ENCODE data around the gene AQP6. TPM values are rescaled to one million over a fixed set of nuclear protein-coding genes. Genes with fewer than 3 reads are reported as not detected.

AQP6 gene
- total RNA-seq, 1 experiment from 2014 or later: 0.09 TPM

GRCh38 chr12:49956663-49957569 is 15.8 kb upstream of the AQP6 start:
- H3K9ac ChIP-seq (ENCODE audit: extremely low read depth, insufficient read length, low read length): no peak overlapping the region
- H4K91ac ChIP-seq (ENCODE audit: insufficient read length, low read depth, low read length): no peak overlapping the region
- TF ChIP-seq CTCF (conservative IDR thresholded peaks at IDR 0.05): no peak
- no peak overlapping the region for H2AFZ ChIP-seq (ENCODE audit: low read length)
- Mint-ChIP-seq H3K36me3 (ENCODE audit: insufficient read depth in 1 of 3, low read depth in 3 of 3) (no peaks in the 10 kb centered on the region; a peak in 1 of 7 replicates), H3K27ac (no peak overlapping the region; a peak in 1 of 7 replicates), H3K27me3 (ENCODE audit: low read depth) (peaks cover 46% of the 10 kb centered on the region), H3K4me1 (peaks cover 26 to 31% of the 10 kb centered on the region in 2 experiments), H3K4me3 (no peak overlapping the region), H3K9me3 (no peaks in the 10 kb centered on the region)
- no peak overlapping the region for H3K4ac ChIP-seq (ENCODE audit: low read depth, low read length)
- H3K79me2 ChIP-seq (ENCODE audit: insufficient read depth, low read length): no peaks in the 10 kb centered on the region
- no peaks in the 10 kb centered on the region for H4K20me1 ChIP-seq (ENCODE audit: control insufficient read depth, insufficient read depth, insufficient read length)
- H4K8ac ChIP-seq (replicated peaks; ENCODE audit: insufficient read length, low read depth, low read length): no peak overlapping the region
- WGBS (ENCODE audit: extremely low coverage, insufficient read length, low lambda C conversion rate): no CpG with 5 or more reads among the region's 6 CpGs
- no peak overlapping the region for H2AK5ac ChIP-seq (ENCODE audit: insufficient read length, low read length)
- H3K27me3 ChIP-seq (ENCODE audit: insufficient read depth, low read length): peaks cover 10% of the 10 kb centered on the region
- H3T11ph ChIP-seq (ENCODE audit: low read length): no peak overlapping the region
- H3K56ac ChIP-seq (ENCODE audit: insufficient read length, low read depth, low read length): no peak overlapping the region
- H2BK12ac ChIP-seq (ENCODE audit: insufficient read length, low read depth, low read length): no peak overlapping the region
- no peak overlapping the region for H2BK15ac ChIP-seq (ENCODE audit: low read depth, low read length)
- no peak overlapping the region for H2BK120ac ChIP-seq (ENCODE audit: low read depth, low read length, poor library complexity, severe bottlenecking)
- H3K79me1 ChIP-seq (ENCODE audit: insufficient read depth, low read depth, low read length, poor library complexity, severe bottlenecking): no peaks in the 10 kb centered on the region
- H3K27ac ChIP-seq (ENCODE audit: insufficient read length, low read depth, low read length): no peak overlapping the region
- H3K4me1 ChIP-seq (ENCODE audit: insufficient read depth, low read length): peaks cover 11% of the 10 kb centered on the region; the same call in 1 of the 2 replicates
- H3K23me2 ChIP-seq (ENCODE audit: insufficient read length, low read depth, low read length, poor library complexity, severe bottlenecking): peaks cover 5% of the 10 kb centered on the region
- no peak overlapping the region for H3K4me2 ChIP-seq (ENCODE audit: insufficient read depth, insufficient read length, low read length)
- no peak overlapping the region for H4K5ac ChIP-seq (ENCODE audit: insufficient read length, low read depth, low read length)
- no peaks in the 10 kb centered on the region for H3K9me3 ChIP-seq (ENCODE audit: control insufficient read depth, low read depth, low read length)
- no peak overlapping the region for H2BK5ac ChIP-seq (ENCODE audit: insufficient read length, low read length)
- no peak overlapping the region for H3K23ac ChIP-seq (ENCODE audit: insufficient read length, low read depth, low read length)
- H2BK20ac ChIP-seq (ENCODE audit: low read depth, low read length, poor library complexity, severe bottlenecking): no peak overlapping the region
- no peak for DNase-seq
- H3K14ac ChIP-seq (ENCODE audit: insufficient read depth, low read length): no peak overlapping the region
- no peak overlapping the region for H3K18ac ChIP-seq (ENCODE audit: insufficient read length, low read depth, low read length)

Measured in H9 (cell line).